ENCODE data around the gene SCARF2.

The SCARF2 gene

DNA sequence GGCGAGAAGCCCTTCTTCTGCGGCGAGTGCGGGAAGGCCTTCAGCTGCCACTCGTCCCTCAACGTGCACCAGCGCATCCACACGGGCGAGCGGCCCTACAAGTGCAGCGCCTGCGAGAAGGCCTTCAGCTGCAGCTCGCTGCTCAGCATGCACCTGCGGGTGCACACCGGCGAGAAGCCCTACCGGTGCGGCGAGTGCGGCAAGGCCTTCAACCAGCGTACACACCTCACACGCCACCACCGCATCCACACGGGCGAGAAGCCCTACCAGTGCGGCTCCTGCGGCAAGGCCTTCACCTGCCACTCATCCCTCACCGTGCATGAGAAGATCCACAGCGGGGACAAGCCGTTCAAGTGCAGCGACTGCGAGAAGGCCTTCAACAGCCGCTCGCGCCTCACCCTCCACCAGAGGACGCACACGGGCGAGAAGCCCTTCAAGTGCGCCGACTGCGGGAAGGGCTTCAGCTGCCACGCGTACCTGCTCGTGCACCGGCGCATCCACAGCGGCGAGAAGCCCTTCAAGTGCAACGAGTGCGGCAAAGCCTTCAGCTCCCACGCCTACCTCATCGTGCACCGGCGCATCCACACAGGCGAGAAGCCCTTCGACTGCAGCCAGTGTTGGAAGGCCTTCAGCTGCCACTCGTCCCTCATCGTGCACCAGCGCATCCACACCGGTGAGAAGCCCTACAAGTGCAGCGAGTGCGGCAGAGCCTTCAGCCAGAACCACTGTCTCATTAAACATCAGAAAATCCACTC lies 31.5 kb downstream of the SCARF2 start:
- no peaks in the 10 kb centered on the region for H4K20me1 ChIP-seq (ENCODE audit: insufficient read depth, low read length)
- no peak overlapping the region for H2AFZ ChIP-seq (ENCODE audit: low read length)
- H3K4me2 ChIP-seq (ENCODE audit: low read length), result no peak overlapping the region
- H3F3A ChIP-seq (ENCODE audit: insufficient read depth, low read length), result no peaks in the 10 kb centered on the region
- H3K27ac ChIP-seq (ENCODE audit: low read depth, low read length, poor library complexity, severe bottlenecking), result no peak overlapping the region
- no peaks in the 10 kb centered on the region for H3K36me3 ChIP-seq (ENCODE audit: insufficient read depth, low read length)
- no peak overlapping the region for H3K9ac ChIP-seq (ENCODE audit: low read length)
- no peaks in the 10 kb centered on the region for H3K4me1 ChIP-seq (ENCODE audit: insufficient read depth, low read length, severe bottlenecking)
- no peaks in the 10 kb centered on the region for H3K9me3 ChIP-seq (ENCODE audit: low read length)
- H3K27me3 ChIP-seq (ENCODE audit: insufficient read depth, low read length), result no peaks in the 10 kb centered on the region; the same call in 1 of the 2 replicates
- H3K79me2 ChIP-seq (ENCODE audit: insufficient read depth, low read length), result no peaks in the 10 kb centered on the region
- H3K9me2 ChIP-seq (ENCODE audit: low read depth, low read length), result no peaks in the 10 kb centered on the region
- TF ChIP-seq, protein P1, sequence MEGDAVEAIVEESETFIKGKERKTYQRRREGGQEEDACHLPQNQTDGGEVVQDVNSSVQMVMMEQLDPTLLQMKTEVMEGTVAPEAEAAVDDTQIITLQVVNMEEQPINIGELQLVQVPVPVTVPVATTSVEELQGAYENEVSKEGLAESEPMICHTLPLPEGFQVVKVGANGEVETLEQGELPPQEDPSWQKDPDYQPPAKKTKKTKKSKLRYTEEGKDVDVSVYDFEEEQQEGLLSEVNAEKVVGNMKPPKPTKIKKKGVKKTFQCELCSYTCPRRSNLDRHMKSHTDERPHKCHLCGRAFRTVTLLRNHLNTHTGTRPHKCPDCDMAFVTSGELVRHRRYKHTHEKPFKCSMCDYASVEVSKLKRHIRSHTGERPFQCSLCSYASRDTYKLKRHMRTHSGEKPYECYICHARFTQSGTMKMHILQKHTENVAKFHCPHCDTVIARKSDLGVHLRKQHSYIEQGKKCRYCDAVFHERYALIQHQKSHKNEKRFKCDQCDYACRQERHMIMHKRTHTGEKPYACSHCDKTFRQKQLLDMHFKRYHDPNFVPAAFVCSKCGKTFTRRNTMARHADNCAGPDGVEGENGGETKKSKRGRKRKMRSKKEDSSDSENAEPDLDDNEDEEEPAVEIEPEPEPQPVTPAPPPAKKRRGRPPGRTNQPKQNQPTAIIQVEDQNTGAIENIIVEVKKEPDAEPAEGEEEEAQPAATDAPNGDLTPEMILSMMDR (IDR thresholded peaks at IDR 0.05; ENCODE audit: low read length), result no peak
- no peak for TF ChIP-seq EZH2 (IDR thresholded peaks at IDR 0.05; ENCODE audit: borderline replicate concordance, low read length)
- no peak overlapping the region for H3K4me3 ChIP-seq (ENCODE audit: low read depth, low read length, poor library complexity, severe bottlenecking)

DNA sequence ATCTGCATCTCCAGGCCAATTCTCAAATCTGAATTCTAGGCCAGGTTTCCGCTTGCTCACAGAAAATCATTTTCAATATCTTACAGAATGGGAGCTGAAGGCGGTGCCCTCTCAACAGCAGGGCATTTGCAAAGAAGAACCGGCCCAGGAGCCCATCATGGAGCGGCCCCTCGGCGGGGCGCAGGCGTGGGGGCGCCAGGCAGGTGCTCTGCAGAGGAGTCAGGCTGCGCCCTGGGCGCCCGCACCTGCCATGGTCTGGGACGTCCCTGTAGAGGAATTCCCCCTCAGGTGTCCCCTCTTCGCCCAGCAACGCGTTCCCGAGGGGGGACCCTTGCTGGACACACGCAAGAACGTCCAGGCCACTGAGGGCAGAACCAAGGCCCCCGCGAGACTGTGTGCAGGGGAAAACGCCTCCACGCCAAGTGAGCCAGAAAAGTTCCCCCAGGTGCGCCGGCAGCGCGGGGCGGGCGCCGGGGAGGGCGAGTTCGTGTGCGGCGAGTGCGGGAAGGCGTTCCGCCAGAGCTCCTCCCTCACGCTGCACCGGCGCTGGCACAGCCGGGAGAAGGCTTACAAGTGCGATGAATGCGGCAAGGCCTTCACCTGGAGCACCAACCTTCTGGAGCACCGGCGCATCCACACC lies 32.2 kb downstream of the SCARF2 start:
- Histone ChIP-seq H3K4me1 (ENCODE audit: insufficient read depth, low read length, severe bottlenecking) (no peaks in the 10 kb centered on the region), H3K9ac (ENCODE audit: low read length) (no peak overlapping the region), H2AFZ (ENCODE audit: low read length) (no peak overlapping the region), H3F3A (ENCODE audit: insufficient read depth, low read length) (no peaks in the 10 kb centered on the region), H4K20me1 (ENCODE audit: insufficient read depth, low read length) (no peaks in the 10 kb centered on the region), H3K4me3 (ENCODE audit: low read depth, low read length, poor library complexity, severe bottlenecking) (no peak overlapping the region), H3K27ac (ENCODE audit: low read depth, low read length, poor library complexity, severe bottlenecking) (no peak overlapping the region), H3K9me3 (ENCODE audit: low read length) (no peaks in the 10 kb centered on the region), H3K36me3 (ENCODE audit: insufficient read depth, low read length) (no peaks in the 10 kb centered on the region), H3K9me2 (ENCODE audit: low read depth, low read length) (no peaks in the 10 kb centered on the region), H3K4me2 (ENCODE audit: low read length) (no peak overlapping the region), H3K79me2 (ENCODE audit: insufficient read depth, low read length) (no peaks in the 10 kb centered on the region), H3K27me3 (ENCODE audit: insufficient read depth, low read length) (peaks cover 1% of the 10 kb centered on the region; the same call in 1 of the 2 replicates)
- TF ChIP-seq, protein P1 (IDR thresholded peaks at IDR 0.05; ENCODE audit: low read length), result no peak
- no peak for TF ChIP-seq EZH2 (IDR thresholded peaks at IDR 0.05; ENCODE audit: borderline replicate concordance, low read length)

DNA sequence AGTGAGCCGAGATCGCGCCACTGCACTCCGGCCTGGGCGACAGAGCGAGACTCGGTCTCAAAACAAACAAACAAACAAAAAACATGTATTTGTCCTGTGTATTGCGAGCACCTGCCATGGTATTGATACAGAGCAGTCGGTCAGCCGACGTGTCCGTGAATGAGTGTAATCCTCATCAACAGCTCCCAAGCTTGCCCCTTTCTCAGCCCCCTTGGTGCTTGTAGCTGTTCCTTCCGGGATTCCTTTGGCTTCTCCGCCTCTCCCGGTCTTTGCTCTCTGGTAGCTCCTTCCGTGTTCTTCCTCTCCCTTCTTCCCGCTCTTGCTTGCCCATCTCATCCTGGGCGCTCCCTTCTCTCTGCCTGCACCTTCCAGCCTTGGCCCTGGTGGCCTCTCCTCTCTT lies 32.7 kb downstream of the SCARF2 start:
- Histone ChIP-seq H3K9me3 (ENCODE audit: low read length) (no peaks in the 10 kb centered on the region), H3K36me3 (ENCODE audit: insufficient read depth, low read length) (no peaks in the 10 kb centered on the region), H3K9ac (ENCODE audit: low read length) (no peak overlapping the region), H2AFZ (ENCODE audit: low read length) (no peak overlapping the region), H3K9me2 (ENCODE audit: low read depth, low read length) (no peaks in the 10 kb centered on the region), H4K20me1 (ENCODE audit: insufficient read depth, low read length) (no peaks in the 10 kb centered on the region), H3K4me3 (ENCODE audit: low read depth, low read length, poor library complexity, severe bottlenecking) (no peak overlapping the region), H3F3A (ENCODE audit: insufficient read depth, low read length) (no peaks in the 10 kb centered on the region), H3K4me1 (ENCODE audit: insufficient read depth, low read length, severe bottlenecking) (no peaks in the 10 kb centered on the region), H3K4me2 (ENCODE audit: low read length) (no peak overlapping the region), H3K79me2 (ENCODE audit: insufficient read depth, low read length) (no peaks in the 10 kb centered on the region), H3K27me3 (ENCODE audit: insufficient read depth, low read length) (peaks cover 5% of the 10 kb centered on the region), H3K27ac (ENCODE audit: low read depth, low read length, poor library complexity, severe bottlenecking) (no peak overlapping the region)
- TF ChIP-seq, protein P1 (IDR thresholded peaks at IDR 0.05; ENCODE audit: low read length), result no peak
- no peak for TF ChIP-seq EZH2 (IDR thresholded peaks at IDR 0.05; ENCODE audit: borderline replicate concordance, low read length)
